GM12892 (cell line): Measurements from ENCODE around the gene LYL1.

Experiments used
- POLR2A ChIP-seq: IDR thresholded peaks from 2 replicates; pipeline ENCODE4 v1.6.1; 2011; ENCODE audit warnings: low read depth, low read length, control low read depth
- POLR2AphosphoS5 ChIP-seq: IDR thresholded peaks from 2 replicates; pipeline ENCODE4 v1.6.1; 2011; ENCODE audit warnings: low read depth, low read length, control low read depth

- TF ChIP-seq POLR2A, result no peak
- no peak for TF ChIP-seq POLR2AphosphoS5
These were observed 23.1 kb downstream of the LYL1 start for GRCh38 chr19:13079542-13079986.
